K562 (cell line): Measurements from ENCODE around the gene GSTA4.

Experiments used
- BCOR ChIP-seq: fragments of 450-650 bp; IDR thresholded peaks from 2 replicates; pipeline ENCODE4 v1.6.1; 2016
- EP300 ChIP-seq: IDR thresholded peaks from 2 replicates; pipeline ENCODE4 v1.6.1; 2012; ENCODE audit warnings: low read length, improper control_type of control experiment
- SRSF1 ChIP-seq: fragments of 200-400 bp; formaldehyde crosslinking; IDR thresholded peaks from 2 replicates; pipeline ENCODE4 v1.6.1; 2017; ENCODE audit warnings: mild to moderate bottlenecking, low read depth, low read length, moderate library complexity
- SRSF3 ChIP-seq: fragments of 200-400 bp; formaldehyde crosslinking; IDR thresholded peaks from 2 replicates; pipeline ENCODE4 v1.6.1; 2016; ENCODE audit warnings: mild to moderate bottlenecking, low read length, moderate library complexity; ENCODE audit not compliant: insufficient read depth
- TAF7 ChIP-seq: fragments of 450-650 bp; IDR thresholded peaks from 2 replicates; pipeline ENCODE4 v1.6.1; 2016; ENCODE audit warnings: missing genetic modification characterization, missing compliant biosample characterization
- TCF7L2 ChIP-seq: fragments of 150-350 bp; IDR thresholded peaks from 2 replicates; pipeline ENCODE4 v1.6.1; 2016; ENCODE audit warnings: low read depth, mild to moderate bottlenecking, low read length, moderate library complexity
- ZHX1 ChIP-seq: fragments of 150-350 bp; conservative IDR thresholded peaks from 2 replicates; pipeline ENCODE4 v1.6.1; 2014; ENCODE audit warnings: low read length
- TF ChIP-seq, protein P1 (sequence below), 3 experiments: IDR thresholded peaks in 2 of 3; conservative IDR thresholded peaks in 1 of 3; 2 replicates each; pipeline ENCODE4 v1.5.1; 2011 to 2012; ENCODE audit warnings: low read length in 3 of 3, mild to moderate bottlenecking in 3 of 3, control low read depth in 2 of 3, improper control_type of control experiment in 1 of 3, inconsistent platforms in 1 of 3, low read depth in 1 of 3, mixed read lengths in 1 of 3, moderate library complexity in 1 of 3; ENCODE audit not compliant: insufficient read depth in 2 of 3

DNA sequence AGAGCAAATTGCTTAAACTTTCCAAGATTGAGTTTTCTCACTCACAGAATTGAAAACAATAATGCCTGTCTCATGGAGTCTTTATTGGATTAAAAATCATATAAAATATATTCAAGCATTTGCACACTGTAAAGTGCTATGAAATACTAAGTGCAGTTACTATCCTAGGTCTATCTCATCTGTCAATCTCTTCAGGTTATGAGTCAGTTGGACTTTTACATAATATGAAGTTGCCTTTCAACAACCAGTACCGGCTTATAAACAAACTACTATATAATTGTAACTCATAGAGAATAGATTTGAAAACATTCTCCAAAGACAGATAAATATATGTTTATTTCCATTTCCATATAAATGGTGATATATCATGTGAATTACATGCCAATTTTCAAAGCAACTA, 20.4 kb upstream of the GSTA4 start:
- TF ChIP-seq TCF7L2 (no peak), ZHX1 (no peak), SRSF1 (no peak), EP300 (no peak), SRSF3 (no peak), TAF7 (tag) (no peak), BCOR (no peak)
- TF ChIP-seq, protein P1, sequence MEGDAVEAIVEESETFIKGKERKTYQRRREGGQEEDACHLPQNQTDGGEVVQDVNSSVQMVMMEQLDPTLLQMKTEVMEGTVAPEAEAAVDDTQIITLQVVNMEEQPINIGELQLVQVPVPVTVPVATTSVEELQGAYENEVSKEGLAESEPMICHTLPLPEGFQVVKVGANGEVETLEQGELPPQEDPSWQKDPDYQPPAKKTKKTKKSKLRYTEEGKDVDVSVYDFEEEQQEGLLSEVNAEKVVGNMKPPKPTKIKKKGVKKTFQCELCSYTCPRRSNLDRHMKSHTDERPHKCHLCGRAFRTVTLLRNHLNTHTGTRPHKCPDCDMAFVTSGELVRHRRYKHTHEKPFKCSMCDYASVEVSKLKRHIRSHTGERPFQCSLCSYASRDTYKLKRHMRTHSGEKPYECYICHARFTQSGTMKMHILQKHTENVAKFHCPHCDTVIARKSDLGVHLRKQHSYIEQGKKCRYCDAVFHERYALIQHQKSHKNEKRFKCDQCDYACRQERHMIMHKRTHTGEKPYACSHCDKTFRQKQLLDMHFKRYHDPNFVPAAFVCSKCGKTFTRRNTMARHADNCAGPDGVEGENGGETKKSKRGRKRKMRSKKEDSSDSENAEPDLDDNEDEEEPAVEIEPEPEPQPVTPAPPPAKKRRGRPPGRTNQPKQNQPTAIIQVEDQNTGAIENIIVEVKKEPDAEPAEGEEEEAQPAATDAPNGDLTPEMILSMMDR (IDR thresholded peaks at IDR 0.05 in 2 of 3, conservative IDR thresholded peaks at IDR 0.05 in 1 of 3; ENCODE audit: insufficient read depth in 2 of 3, low read depth in 1 of 3, low read length in 3 of 3), result no peak
